GM18502 (cell line): Measurements from ENCODE around the gene RGMA.

ENCODE experiments used
- ATAC-seq: cut with Tn5 transposase; IDR thresholded peaks from one replicate; pipeline ENCODE4 v1.9.1; 2021; ENCODE audit warnings: mild to moderate bottlenecking; ENCODE audit not compliant: unreplicated experiment, poor library complexity

The RGMA gene

DNA sequence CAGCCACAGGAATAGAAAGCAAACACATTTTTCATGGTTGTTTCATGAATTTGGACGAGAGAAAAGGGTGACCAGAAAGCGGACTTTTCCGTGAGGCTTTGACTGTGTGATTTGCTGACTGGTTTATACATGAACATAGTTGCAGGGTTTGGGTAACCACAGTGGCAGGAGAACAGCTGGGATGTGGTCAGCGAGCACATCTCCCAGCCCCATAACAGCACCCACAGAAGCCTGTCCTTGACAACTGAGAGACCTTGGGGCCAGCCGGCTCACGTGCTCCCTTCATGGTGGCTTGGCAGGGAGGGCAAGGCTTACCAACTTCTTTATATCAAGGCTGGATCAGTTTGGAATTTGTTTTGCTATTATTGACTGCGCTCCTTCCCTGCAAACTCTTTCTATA lies 13.2 kb upstream of the RGMA start:
- no peak for ATAC-seq

DNA sequence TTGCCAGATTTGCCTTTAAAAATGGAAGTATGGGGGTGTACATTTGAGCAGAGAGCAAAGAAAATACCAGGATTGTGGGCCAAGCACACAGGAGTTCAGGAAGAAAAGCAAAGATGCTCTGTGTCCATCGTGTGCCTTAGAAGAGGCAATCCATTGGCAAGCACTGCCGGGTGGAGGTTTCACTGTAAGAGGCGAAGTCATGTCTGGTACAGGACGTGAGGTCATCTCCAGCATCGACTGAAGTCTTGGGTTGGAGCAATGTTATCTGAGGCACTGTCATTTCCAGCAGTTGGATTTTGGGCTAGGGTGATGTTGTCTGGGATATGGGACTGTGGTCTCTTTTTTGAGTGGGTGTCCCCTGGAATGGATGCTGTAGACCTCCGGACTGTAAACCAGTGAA lies 4.8 kb upstream of the RGMA start:
- no peak for ATAC-seq

DNA sequence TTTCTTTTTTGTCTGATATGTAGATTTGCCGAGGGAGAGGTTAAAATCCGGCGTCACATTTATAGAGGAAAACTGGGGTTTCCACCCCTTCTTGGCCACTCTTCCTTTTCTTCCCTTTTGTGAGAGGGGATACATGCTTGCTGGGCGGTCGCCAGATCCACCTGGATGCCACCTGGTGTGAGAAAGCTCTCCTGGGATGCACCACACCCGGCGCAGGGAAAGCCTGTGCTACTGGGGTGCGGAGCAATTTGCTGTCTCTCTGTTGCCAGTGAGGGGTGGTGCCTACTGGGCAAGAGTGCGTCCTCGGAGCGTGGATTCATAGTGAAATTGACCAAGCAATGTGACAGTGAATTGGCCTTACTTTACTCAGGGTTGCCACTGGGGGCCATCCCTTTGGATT lies 2.5 kb upstream of the RGMA start:
- no peak for ATAC-seq

DNA sequence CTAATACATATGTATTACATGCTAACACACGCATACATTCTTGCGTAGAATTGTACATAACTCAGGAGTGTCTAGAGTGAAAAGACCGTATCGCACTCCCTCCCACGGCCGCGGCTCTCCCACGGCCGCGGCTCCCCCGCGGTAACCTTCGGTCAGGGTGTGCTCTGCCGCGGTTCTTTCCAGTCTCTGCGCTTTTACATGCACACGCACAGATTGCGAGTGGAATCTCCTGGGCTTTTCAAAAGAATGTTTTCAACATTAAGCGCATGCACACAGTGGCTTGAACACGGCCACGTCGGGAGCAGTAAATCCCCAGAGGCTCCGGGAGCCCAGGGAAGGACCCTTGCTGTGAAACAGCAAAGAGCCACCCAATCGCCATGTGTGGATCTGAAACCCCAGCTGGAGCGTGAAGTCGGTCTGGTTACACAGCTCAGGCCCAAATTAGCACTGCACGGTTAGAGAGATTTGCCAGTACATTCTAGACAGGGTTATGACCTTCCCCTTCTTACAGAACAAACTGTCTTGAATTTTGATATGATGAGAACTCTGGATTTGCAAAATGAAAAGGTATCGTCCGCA lies 805 bp upstream of the RGMA start:
- ATAC-seq = no peak

DNA sequence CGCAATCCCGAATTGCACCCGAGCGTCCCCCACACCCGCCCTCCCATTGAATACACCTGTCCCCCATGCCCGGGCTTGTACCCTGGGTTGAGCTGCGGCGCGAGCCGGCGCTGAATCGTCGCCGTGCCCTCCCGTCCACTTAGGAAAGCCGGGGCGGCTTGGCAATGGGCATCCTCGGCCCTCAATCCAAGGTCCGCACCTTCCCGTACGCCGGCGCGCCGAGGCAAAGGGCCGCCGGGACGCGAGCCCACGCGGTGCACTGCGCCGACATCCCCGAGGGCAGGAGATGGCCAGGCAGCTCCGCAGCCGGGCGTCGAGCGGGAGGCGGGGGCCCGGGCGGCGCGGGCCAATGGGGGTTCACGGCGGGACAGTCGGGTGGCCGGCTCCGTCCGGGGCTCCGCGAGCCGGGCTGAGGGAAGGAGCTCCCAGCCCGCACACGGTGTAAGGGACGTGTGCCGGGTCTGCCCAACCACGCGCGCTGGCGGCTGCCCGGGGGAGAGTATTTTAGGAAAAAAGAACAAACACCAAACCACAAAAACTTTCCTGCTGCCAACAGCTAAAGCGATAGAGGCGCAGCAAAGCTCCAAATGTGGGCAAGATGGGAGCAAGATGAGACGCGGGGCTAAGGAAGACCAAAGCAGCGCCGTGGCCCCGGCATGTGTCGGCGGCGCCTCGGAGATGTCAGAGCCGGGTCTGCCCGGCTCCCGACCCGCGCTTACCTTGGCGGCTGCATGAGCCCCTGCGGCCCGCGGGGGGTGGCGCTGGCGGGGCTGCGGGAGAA lies 621 bp downstream of the RGMA start:
- peak; percentile 30 for ATAC-seq

DNA sequence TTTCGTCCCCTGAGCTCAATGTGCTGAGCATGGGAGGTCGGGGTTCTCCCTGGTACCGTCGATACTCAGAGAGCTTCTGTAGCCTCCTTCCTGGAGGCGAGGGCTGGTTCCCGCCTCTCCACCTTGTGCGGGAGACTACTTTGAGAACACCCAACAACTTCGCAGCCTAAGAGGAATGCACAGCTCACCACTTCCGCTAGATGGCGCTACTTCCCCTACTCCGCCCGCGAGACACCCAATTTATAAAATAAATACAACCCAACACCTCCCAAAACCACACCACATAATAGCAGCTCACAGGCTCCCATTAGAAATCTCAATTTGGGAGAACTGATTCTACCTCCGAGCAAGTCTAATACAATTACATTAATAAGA lies 1.2 kb downstream of the RGMA start:
- ATAC-seq = peak; percentile 67

DNA sequence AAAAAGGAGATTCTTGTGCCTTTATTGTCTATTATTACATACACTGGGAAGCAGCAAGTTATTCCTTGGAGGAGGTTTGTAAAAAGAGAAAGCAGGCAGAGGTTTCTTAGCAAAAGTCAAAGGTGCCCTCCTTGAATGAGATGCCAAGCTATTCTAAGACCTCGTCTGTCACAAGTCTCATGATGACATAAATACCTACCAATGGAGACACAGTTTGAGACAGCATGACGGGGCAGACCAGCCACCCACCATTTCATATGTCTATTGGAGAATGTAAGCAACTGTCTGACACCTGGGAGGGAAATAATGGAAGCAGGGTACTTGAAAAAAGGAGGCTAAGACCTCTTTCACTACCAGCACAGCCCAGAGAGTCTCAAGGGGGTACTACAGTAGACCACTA lies 2.2 kb downstream of the RGMA start:
- no peak for ATAC-seq

DNA sequence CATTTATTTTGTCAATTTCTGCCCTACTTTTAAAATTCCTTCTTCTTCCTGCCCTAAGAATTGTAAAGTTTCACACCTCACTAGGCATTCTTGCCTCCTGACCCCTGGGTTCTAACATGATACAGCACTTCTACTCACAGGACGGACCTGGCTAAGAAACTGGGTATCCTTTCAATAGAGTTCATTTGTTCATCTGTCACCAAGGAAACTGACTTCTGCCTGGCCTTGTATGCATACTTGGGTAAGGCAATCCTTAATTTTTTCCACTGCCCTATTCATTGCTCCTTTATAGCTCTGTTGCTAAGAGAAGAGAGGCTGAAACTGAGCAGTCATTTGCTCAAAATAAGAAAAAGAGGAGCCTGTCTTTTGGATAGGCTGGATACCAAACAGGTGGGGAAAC lies 3.3 kb downstream of the RGMA start:
- ATAC-seq = no peak

DNA sequence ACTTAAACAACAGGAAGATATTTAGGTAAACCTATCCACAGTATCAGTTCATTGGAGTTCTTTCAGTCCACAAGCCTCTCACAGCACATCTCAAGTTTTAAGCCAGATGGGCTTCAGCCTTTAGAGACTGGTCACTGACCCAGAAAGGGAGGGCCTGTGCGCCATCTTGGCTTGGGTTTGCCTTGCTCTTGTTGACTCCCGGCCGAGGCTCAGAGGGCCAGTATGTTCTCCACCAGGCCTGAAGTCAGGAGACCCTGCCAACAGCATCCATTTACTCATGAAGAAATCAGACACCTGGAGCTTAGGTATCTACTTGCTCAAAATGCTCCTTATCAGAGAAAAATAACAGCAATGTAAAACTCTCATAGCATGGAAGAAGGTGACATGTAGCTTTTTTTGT lies 6.2 kb downstream of the RGMA start:
- no peak for ATAC-seq

DNA sequence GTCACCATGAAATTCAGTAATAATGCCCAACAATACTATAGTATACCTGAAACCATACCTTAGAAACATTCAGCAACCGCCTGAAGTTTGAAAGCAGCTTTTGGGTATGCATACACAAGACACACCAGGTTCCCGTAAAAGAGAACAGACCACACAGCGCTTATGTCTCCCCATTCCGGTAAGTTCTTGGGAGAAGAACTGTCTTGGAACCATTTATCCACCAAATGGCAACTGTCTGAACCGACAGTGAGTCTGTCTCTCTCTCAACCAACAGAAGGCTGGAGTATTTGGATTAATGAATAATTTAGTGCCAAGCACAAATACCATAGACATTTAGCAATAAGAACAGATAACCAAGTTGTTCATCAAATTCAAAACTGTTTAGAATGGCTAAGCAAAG lies 7.6 kb downstream of the RGMA start:
- ATAC-seq = no peak

DNA sequence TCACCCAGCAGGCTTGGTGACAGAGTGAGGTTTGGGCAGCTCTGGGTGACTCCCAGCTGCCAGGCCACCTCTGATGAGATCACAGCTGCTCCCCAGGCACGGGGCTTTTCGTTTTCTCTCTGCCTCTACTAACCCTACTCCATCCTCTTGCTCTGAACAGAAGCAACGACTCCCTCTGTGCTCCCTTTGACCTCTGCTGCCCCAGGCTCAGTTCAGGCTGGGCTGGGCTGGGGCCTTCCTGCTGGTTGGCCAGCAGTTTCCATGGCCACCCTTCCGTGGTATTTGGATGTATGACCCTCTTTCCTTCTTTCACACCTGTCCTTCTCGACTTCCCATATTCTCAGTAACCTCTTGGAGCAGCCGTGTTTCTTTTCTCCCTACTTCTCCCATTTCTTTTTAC lies 8.6 kb downstream of the RGMA start:
- ATAC-seq = no peak

DNA sequence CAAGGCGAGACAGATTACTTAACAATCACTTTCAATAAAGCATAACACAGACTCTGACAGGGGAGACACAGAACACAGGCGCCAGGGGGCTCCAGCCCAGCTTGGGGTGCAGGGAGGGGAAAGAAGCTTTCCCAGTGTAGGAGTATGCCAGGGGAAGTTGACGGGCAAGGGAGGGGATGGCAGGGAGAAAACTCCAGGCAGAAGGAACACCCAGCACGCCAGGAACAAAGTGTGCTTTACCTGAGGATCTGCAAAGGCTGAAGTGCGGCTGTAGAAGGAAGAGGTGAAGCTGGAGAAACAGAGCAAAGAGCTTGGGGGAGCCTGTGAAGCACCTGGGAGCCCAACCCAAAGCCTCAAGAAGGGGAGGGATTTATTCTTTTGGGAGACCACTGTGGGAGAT lies 12.1 kb downstream of the RGMA start:
- ATAC-seq = no peak

DNA sequence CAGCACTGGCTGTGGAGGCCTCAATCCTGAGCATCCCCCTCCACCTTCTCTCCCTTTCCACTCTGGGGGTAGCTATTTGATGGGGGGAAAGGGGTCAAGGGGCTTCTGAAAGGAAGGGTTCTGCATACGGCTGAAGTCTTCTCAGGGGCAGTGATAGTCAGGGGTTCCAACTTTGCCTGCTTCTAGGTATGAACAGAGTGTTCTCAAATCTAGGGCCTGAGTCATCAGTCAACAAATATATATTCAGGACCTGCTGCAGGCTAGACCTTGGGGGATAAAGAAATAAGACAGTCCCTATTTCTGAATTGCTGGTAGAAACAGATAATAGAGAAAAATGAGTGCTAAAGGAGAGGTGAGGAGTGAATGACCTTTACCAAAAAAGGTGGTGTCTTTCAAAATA lies 12.8 kb downstream of the RGMA start:
- ATAC-seq = no peak

DNA sequence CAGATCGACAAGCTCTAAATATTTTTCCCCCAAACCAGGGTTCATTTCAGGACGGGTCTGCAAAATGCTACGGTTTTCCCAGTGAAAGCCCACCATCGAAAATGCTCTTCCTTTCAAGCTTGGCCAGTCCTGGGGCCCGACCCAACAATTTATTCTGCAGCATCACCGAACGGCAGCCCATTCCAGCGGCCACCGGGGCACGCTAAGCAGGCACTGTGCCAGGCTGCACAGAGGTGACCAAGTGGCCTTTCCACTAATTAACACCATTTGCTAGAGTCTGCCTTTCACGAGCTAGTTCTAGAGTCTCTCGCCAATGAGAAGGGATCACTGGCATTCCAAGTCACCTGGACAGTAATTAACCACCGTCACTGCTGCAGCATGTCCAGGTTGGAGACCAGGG lies 14.4 kb downstream of the RGMA start:
- no peak for ATAC-seq

DNA sequence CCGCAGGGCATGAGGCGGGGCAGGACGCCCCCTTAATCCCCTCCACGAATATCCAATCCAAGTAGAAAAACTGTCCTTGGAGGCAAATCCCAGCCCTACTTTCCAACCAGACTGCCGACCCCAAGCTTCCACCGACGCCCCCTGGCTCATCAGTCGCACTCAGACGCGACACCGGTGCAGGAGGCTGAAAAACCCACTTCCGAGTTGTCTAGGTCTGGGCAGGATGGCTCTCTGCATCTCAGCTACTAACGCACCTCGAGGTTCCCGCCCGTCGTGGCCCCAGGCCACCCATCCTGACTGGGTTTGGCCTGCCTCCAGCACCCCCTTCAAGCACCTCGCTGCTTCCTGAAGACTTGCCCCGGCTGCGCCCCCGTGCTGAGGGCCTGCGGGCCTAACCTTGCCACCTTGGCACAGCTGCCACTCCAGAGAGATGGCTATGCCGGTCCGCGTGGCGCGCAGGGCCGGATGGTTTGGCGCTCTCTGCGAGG lies 15.5 kb downstream of the RGMA start:
- ATAC-seq = no peak

DNA sequence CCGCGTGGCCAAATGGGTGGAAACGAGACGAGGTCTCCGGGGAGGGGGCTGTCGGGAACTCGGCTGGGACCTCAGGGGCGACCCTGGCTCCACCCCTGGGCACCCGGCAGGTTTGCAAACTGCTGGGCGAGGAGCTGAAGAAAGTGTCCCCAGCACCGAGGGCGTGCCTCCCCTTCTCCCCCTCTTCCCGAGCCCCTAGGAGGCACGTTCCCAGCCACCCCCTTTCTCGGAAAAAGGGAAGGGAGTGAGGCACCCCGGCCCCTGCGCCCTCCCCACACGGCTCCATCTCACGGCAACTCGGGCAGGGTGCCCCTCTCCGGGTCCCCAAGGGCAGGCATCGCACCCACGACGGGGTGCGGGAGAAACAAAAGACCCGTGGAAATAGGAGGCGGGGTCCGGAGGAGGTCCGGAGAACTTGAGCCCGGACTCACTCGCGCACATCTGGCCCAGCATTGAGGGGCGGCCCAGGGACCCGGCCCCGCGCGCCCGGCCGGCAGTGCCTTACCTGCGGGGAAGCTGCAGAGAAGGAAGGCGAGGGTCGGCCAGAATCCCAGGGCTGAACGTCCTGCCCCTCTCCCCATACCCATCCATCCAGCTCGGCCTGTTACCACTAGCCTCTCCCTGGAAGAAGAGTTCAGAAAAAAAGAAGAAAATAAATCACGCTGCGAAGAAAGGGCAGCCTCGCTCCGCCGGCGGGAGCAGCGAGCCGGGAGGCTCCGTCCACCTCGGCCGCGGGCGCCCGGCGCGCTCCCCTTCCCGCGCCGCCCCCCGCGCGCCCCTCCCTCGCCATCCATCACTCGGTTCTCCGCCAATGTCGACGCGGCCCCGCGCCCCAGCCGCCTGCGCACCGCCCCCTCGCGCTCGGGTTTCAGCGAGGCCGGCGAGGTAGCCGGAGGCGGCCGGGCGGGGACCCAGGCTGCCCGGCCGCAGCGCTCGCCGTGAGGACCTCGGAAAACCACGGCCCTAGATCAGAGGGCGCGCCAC lies 16.3 kb downstream of the RGMA start:
- no peak for ATAC-seq

DNA sequence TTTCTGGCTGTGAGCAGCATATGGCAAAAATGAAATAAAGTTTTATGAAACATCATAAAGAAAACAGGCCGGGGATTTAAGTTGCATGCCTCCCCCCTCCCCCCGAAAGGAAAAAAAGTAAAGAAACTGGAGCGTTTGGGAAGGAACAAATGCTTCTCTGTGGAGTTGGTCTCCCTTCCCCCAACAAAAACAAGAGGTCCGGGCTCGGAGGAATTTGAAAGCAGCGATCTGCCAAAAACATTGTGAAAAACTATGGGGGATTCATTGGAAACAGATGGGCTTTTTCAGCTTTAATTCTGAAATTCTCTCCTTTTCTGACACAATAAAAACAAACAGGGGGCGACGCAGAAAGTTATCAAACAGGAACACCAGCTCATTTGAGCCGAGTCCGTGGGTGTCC lies 17.0 kb downstream of the RGMA start:
- ATAC-seq = no peak

DNA sequence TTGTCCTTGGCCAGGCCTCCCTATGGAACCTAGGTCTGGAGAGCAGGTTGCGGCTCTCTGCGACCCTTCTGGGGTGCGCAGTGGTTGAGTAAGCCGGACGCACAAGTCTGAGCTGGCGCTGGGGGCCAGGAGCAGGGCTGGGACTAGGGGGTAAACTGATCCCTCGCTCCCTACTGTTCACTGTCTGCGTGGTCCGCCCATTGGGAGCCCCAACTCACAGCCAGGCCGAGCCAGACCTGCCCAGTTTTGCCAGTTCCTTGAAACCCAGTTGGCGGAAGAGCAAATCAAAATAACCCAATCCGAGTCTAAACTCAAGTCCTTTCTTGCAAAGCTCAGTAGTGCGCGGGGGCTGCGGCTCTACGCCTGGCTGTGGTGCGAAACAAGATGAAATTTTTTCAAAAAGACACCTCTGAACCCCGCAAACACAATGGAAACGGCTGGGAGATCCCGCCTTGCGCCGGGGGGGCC lies 17.5 kb downstream of the RGMA start:
- ATAC-seq = no peak

DNA sequence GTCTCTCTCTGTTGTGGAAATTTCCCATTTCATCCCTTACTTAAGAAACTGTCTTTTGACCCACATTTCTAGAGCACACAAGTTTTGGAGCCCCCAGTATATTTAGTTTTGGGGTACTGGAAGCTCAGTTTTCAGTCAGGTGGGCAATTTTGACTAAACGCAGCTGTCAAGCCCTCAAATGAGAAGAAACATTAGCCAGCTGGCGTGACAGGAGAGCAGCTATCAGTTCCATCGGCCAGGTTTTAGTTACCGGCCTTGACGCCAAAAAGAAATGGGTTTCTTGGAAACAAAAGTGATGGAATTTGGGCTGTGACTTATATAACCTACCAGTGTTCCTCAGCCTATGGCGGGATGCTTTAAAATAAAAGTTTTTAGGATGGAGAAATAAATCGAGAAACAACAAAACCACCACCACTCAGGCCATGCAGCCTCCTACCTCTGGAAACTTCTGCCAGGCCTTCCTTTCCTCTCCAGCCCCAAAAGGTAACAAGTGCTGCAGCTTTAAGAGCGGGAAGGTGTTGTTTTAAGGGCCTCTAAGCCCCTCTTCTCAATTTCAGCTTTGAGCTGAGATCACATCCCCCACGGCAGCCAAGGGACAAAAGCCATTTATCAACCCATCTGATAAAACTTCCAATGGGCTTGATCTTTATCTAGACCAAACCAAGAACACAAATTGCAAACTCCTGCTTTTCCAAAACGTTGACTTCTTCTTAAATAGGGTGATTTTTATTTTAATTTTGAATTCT lies 18.3 kb downstream of the RGMA start:
- ATAC-seq = no peak

DNA sequence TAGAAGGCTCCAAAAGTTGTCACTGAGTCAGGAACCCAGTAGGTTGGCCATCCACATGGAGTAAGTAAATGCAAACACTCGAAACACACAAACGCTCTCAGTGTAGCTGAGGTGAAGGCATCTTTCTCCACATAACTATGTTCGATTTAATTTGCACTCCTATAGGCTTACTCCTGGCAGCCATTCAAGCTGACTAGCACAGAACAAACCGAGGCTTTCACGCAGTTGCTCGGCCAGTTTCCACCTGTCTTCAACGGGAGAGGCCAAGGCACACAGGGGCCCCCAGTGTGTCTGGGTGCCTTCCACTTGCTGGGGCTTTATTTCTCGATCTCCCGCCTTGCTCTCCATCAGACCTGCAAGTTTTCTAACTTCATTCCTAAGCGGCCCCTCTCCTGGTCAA lies 18.9 kb downstream of the RGMA start:
- no peak for ATAC-seq
